HT-29 (cell line): ENCODE results near the gene EPB41L2. TPM values are rescaled to one million over a fixed set of nuclear protein-coding genes. Genes with fewer than 3 reads are reported as not detected.
A peak's percentile ranks its signal among the peaks of the same experiment; 100 is the strongest.

ENCODE experiments used
- DNase-seq: peaks from one replicate; pipeline ENCODE4 v3.0.0-alpha.2; 2015; ENCODE audit warnings: low spot score
- total RNA-seq: library from RNA; depleted of rRNA; stranded (reverse); fragments of >200 nt; shearing (Covaris generic); gene quantifications from 2 replicates; pipeline ENCODE4 v1.2.3, GENCODE V29; 2014

Gene EPB41L2
- total RNA-seq, 1 experiment from 2014 or later = 9.5 TPM

DNA sequence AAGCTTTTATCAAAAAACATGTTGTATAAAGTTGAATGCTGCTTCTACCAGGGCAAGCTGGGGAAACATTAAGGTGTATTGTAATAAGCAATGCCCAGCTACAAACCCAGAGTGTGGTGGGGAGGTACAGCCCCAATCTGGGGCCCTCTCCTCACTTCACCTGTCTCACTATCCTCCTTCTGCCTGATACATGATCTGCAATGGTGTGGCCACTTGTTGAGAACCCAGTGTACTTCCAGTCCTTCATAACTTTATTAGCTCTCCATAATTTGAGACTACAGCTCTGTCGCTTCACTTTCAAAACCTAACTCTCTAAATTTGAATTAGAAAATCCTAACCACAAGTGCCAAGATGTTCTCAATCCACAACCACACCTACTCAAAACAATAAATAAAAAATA lies 84.9 kb downstream of the EPB41L2 start:
- DNase-seq = no peak

DNA sequence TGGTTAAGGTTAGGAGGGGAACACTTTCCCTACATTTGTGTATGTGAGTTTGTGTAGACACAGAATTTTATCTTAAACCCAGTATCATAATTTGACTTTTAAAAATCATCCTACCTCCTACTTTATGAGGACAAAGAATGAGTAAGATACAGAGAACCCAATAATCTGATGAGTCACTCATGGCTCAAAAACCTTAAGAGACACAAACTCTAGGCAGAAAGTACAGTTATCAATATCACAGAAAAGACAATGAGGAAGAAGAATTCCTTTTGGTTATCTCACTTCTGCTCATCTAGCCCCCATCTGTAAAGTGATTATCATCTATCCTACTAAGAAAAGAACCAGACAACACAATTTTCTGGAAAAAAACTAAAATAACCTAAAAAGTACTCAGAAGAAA lies 87.7 kb downstream of the EPB41L2 start:
- DNase-seq = no peak

DNA sequence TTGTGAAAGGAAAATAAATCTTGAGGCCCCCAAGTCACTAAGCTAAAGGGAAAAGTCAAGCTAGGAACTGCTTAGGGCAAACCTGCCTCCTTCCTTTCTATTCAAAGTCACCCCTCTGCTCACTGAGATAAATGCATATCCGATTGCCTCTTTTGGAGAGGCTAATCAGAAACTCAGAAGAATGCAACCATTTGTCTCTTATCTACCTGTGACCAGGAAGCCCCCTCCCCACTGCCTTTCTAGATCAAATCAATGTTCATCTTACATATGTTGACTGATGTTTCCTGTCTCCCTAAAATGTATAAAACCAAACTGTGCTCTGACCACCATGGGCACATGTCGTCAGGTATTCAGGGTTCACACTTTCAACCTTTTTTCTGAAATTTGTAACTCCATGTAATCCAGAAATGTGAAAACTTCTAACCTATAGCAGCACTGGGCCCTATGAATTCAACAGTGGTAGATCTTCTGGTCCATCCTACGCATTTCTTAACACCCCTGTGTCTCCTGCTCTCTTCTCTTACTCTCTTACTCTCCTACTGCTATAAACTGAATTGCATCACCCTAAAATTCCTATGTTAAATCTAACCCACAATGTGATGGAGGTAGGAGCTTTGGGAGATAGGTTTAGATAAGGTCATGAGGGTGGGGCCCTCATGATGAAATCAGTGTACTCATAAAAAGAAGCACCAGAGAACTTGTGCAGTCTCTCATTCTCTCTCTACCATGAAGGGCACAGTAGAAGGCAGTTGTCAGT lies 89.3 kb downstream of the EPB41L2 start:
- no peak for DNase-seq

DNA sequence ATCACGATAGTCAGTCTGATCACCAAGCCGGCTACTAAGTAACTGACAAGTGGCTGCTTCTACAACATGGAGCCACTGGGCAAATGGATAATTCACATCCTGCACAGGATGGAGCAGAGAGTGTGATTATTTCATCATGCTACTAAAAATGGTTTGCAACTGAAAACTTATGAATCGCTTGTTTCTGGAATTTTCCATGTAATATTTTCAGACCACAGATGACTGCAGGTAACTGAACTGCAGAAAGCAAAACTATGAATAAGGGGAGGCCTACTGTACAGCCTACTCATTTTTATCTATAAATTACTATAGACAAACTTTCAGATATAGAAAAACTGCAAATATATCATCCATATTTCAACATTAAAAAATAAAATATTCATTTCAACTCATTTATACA lies 91.5 kb downstream of the EPB41L2 start:
- DNase-seq = no peak

DNA sequence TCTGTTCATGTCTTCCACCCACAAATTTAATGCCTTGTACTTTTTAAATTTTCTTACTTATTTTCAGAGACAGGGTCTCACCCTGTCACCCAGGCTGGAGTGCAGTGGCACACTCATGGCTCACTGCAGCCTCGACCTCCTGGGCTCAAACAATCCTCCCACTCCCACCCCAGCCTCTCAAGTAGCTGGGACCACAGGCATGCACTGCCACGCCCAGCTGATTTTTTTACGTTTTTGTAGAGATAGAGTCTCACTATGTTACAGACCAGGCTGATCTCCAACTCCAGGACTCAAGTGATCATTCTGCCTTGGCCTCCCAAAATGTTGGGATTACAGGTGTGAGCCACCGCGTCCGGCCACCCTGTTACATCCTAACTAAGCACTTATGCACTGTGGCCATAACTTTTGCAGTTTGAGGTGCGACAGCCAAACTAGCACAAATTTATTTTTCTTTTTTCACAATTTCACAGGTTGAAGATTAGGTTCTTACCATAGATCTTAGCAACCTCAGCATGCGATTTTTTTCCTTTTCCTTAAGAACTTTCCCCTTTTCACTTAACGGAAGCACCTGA lies 92.1 kb downstream of the EPB41L2 start:
- no peak for DNase-seq

DNA sequence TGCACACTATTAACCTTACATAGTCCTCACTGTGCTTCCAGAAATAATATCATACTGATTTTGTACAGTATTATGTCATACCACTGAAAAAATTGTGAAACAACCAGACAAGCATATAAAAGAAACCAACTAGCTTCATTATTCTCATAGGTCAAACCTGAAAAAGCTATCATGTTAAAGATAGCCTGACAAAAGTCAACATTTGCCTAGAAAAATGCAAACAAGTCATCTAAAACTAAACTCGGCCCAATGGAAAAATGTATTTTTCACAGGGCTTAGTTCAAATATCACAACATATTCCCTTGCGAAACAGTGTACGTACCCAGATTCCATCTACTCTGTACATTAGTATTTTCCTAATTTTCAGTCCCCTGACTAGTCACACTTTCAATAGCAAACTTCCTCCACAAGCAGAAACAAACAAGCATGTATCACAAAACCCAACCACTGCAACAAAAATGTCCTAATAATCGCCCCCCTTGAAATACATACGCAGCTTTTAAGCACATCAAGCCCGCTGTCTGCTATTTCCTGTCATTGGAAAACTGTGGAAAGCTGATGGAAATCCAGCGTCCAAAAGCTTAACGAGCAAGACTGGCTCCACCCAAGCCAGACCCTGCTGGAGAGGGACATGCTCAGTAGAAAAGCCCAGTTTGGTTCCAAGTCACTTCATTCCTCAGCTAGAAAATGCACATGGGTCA lies 93.1 kb downstream of the EPB41L2 start:
- DNase-seq = no peak

DNA sequence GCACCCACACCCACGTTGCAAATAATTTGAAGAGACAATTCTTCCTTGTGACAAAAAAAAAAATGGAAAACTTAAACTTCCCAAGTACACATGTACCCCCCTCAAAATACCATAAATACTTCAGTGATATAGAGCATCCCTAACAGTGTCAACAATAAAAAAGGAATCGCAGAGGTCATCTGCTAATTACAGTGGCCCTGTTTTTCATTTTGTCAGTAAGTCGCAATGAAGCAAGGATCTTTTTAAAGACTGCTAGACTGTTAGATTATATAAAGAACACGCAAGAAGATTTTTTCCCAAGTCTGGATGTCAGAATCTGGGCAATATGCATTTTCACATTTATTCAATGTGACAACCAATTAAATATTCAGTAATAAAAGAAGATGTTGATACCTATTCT lies 93.9 kb downstream of the EPB41L2 start:
- DNase-seq = no peak

DNA sequence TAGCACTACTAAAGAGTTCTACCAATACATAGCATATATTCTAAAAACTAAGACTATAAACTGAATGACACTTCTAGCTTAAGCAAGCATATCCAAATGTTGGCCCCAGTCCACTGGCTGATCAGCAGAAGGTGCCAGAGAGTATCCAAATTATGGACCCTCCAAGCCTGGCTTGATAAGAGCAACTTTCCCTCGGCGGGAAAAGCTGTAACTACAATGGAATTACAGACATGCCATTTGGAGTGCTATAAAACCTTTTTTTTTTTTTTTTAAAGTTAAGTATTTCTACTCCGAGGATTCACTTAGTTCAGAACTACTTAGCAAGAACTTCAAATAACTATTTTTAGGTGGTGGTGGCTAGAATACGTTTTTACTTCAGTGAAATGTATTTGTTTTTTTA lies 94.6 kb downstream of the EPB41L2 start:
- DNase-seq = no peak

DNA sequence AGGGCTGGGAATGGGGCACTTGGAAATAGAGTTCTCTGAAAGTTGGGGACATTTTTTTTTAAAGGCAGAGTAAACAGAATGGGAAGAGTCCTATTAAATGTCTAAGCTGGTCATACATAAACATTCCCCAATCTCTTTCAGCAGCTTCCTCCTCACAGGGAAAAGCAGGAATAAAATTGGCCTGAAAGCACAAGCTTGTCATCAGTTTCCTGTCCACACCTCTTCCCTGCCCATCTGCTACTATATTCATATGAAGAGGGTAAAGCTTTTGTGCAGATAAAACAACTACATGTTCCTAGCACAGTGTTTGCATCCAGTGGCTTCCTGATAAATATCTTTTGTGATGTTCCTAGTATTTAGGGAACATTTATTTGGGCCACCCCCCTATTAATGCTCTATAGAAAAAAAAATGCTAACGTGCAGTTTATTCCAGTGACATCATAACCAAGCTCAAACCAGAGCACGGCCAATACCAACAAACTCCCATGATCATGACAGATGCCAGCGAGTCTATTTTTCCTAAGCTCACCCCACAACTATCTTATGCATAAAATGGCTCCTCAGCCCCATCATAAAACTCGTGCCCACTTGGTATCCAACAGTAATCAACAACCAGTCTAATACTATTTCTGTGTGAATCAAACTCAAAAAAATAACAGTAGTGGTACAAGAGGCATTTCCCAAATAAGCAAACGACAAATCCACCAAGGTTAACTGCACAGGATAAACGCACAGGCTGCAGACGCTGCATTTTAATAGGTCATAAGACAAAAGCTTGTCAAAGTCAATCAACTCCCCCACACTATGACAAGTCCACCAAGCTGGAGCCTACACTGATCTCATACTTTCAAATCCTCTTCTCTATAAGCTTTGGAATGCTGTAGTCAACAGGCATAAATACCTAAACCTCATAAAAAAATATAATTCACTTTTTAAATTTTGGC lies 95.3 kb downstream of the EPB41L2 start:
- no peak for DNase-seq

DNA sequence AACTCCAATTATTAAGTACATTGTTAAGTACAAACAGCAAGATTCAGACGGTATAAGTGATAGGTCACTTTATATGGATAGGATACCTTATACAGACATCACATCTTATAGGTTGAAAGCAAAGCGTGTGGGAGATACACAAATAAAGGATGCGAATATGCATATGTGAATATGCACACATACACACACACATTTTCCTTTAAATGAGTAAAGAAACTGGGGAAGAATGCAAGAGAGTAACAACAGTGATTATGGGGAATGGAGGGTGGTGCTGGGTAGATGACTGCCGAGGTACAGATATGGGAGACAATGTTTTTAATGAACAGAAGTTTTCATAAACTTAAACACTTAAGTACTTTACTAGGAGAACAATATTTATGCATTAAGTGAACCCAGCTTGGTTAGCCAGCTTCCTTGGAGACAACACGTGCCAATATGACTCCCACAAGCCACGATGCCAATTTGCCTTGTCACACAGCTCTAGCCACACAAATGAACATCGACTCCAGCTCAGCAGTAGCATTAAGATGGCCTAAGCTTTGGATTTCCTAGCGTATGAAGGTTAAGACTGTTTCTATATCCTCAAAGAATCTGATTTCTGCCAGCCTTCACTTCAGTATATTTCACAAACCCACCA lies 96.6 kb downstream of the EPB41L2 start:
- no peak for DNase-seq

DNA sequence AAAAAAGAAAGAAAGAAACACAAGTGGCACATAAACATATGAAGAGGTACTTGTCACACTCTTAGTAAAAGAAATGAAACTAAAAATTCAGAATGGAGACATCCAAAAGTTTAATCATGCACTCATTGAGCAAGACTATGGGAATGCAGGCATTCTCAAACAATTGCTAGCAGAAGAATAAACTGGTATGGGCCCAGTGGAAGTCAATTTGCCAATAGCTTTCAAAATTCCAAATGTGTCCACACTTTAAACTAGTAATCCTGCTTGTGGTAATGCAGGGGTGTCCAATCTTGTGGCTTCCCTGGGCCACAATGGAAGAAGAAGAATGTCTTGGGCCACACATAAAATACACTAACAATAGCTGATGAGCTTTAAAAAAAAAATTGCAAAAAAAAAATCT lies 97.4 kb downstream of the EPB41L2 start:
- no peak for DNase-seq

DNA sequence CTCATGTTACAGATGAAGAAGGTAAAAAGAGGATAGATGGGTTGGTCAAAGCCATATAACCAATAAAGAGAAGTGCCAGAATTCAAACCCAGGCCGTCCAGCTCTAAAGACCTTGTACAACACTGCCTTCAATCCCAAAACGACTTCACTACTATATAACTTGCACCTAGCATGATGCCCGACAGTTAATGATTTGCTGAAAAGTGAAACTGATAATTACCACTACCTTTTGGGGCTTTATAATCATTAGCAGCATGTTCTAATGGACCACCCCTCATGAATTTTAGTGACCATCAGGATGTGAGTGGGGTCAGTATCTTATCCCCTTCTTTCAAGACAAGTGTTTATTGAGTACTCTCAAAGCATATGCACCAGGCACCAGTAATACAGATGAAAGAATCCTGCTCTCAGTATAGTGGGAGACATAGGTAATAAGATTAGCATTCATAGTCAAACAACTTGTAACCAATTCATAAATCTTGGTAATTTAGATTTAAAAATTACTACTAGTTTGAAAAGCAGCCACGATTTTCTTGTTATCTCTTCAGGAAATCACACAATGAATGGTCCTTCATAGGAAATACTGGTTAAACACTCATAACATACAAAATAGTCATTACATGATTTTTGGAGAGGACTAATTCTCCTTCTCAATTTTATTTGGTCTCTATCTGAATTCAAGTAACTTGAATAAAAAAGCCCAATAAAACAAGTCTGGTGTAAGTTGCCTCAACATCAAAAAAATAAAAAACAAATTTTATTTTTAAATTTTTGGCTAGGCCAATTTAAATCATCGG lies 98.0 kb downstream of the EPB41L2 start:
- no peak for DNase-seq

DNA sequence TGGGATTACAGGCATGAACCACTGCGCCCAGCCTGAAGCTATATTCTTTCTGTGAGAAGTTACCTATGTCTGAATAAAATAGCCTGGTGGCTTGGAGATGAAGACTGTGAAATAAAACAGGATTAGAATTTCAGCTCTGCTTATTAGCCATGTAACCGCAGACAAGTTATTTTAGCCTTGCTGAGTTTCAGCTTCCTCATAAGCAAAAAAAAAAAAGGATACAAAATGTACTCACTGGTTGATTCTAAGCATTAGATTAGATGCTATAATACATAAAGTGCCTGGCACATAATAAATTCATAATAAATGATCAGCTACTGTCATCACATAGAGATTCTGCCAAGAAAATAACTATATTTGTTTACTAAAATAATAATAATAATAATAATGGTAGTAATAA lies 98.8 kb downstream of the EPB41L2 start:
- no peak for DNase-seq

DNA sequence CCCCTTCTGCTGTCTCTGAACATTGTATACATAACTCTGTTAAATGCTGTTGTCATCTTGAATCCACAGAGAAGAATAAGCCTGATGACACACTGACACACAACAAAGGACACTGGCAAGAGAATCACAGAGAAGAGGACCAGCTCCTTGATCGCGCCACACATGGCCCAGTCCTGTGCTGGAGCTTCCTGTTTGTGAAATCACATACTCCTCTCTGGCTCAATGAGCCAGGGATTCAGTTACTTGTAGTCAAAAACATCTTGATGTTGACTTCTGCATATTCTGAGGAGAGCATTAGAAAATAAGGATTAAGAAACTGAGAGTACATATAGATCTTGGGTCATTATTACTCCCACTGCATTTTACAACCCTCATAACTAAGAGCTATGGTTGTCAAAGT lies 100.1 kb downstream of the EPB41L2 start:
- DNase-seq = no peak

DNA sequence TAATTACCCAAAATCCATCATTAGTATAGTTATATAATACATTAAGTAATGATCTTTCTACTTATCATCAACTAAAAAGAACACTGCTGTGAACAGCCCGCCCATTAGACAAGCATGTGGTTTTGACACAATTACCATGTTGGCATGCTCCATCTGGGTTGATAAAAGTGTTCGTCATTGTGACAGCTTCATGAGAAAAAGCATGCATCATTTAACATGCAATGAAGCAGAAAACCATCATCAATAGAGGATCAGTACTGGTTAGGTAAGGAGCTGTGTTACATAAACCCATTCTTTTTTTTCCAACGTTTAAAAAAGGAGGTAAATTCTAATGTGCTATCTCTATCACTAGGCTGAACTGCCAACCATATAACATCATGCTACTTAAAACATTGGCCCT lies 101.9 kb downstream of the EPB41L2 start:
- DNase-seq = no peak

DNA sequence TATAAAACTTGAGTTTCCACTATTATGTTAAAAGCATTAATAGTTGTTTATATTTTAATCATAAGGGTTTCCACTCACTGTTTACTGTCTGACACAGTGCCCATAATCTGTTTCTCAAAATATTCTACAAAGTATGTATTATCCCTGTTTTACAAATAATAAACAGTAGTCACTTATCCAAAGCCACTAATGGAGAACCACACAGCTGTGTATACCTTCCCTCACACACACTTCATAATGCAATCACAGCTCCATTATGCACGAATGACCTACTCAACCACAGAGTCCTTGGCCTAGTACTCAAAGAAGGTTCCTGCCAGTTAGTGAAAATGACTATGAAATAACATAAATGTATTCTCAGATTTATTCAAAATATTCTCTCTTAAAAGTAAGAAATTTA lies 103.1 kb downstream of the EPB41L2 start:
- no peak for DNase-seq

DNA sequence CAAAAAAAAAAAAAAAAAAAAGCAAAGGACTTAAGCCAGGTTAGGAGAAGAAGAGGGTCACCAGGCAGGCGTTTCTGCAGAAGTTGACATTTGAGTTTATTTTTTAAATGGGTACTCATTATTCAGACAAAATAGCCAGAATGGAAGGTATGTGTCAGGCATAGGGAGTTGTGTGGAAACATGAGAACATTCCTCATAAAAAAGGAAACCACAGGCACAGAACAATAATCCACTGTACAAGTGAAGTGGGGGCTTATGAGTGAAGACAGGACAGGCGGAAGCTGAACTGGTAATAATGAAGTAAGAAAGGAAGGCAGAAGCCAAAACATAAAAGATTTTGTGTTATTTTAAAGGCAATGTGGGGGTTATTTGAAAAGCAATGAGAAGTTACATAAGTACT lies 104.6 kb downstream of the EPB41L2 start:
- DNase-seq = no peak

DNA sequence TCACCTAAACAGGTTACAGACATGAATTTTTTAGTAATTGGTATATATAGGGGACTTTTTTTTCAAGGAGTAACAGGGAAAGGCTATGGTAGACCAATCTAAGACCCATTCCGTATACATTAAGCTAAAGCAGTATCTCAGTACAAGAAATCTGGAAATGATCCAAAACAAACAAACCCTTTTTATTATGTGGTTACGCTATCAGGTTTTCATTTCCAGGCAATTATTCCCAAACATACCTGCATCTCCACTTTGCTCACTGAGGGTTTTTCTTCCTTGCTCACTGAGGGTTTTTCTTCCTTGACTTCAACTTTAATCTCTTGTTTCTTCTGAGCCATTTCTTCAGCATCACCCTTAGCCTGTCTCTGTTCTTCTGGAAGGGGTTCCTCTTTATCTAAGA lies 107.3 kb downstream of the EPB41L2 start:
- DNase-seq = peak; percentile 42

DNA sequence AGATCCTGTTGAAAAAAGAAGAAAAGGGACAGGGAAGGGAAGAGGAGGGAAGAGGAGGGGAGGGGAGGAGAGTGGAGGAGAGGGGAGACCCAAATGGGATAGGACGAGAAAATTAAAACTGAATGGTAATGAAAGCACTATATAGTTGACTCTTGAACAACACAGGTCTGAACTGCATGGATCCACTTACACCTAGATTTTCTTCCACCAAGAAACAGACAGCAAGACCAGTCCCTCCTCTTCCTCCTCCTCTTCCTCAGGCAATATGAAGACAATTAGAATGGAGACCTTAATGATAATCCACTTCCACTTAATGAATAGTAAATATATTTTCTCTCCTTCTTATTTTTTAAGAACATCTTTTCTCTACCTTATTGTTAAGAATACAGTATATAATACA lies 113.5 kb downstream of the EPB41L2 start:
- no peak for DNase-seq

DNA sequence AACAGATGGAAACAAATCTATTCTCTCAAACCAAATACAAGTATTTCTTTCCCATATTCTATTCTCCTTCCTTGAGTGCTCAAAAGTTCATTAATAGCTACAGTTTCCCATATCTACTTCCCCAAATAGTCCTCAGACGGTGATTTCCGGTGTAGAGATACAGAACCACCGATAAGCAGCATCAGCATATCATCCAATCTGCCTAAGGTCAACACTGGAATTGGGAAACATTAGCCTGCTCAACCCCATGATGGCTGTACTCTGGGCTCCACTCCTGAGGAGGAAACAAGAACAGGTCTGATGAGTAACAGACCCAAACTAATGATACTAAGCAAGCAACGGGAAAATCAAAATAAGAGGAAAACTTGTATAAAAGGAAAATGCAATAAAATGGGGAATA lies 115.6 kb downstream of the EPB41L2 start:
- no peak for DNase-seq

DNA sequence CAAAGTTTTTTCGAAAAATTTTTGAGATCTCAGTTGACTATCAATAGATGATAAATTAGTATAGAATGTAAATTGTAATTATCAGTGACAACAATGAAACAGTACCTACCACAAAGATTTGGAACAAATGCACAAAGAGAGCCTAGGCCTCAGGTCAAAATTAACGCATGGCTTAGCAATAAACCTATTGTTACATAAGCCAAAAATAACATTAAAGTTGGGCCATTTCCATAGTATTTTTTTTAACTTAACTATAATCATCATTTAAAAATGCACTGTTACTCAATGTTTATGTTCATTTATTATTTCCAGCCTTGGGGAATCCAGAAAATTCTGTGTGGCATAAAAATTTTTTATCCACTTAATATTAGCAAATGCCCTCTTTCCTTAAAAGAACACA lies 117.0 kb downstream of the EPB41L2 start:
- DNase-seq = no peak
